Kidney epithelial cell (primary cell): ENCODE data around the gene MLYCD. TPM values are rescaled to one million over a fixed set of nuclear protein-coding genes. Genes with fewer than 3 reads are reported as not detected.

Source experiments
- DNase-seq: peaks from one replicate; pipeline ENCODE4 v3.0.0-alpha.2; 2010; ENCODE audit warnings: low read depth
- H3K27me3 ChIP-seq: 2 replicates; pipeline ENCODE4 v1.6.0; 2011; ENCODE audit warnings: low read length; ENCODE audit not compliant: control insufficient read depth, insufficient read depth
- H3K36me3 ChIP-seq: 2 replicates; pipeline ENCODE4 v1.5.1; 2011; ENCODE audit warnings: low read length; ENCODE audit not compliant: control insufficient read depth, insufficient read depth
- H3K4me3 ChIP-seq: 2 replicates; pipeline ENCODE4 v1.5.1; 2011; ENCODE audit warnings: low read depth, mild to moderate bottlenecking, control low read depth, low read length
- total RNA-seq: library from RNA; depleted of rRNA; stranded (reverse); fragments of >200 nt; gene quantifications from 2 replicates; pipeline ENCODE4 v1.2.3, GENCODE V29; 2015
- TF ChIP-seq, protein P1 (sequence below): IDR thresholded peaks from 2 replicates; pipeline ENCODE4 v1.5.1; 2011; ENCODE audit warnings: mild to moderate bottlenecking, moderate library complexity, low read length, control low read depth, inconsistent platforms; ENCODE audit not compliant: insufficient read depth, poor library complexity, severe bottlenecking

The MLYCD gene
- total RNA-seq, 1 donor from 2014 or later, result 3.5 TPM

DNA sequence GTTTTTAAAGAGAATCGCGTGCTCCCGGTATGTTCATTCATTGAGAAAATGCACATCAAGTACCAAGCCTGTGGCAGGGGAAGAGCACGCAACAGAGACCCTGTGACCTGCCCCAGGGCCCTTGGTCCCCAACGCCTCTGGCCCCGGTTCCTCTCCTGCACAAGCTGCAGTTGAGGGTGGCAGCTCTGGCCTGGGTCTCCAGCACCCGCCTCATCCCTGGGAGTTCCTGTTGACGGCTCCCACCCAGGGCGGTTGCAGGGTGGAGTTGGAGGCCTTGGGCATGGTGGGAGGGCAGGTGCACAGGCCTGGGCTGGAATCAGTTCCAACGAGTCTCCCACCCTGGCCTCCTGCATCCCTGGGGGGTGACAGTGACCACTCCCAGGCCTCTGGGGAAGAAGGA, 74.2 kb downstream of the MLYCD start:
- TF ChIP-seq, protein P1, sequence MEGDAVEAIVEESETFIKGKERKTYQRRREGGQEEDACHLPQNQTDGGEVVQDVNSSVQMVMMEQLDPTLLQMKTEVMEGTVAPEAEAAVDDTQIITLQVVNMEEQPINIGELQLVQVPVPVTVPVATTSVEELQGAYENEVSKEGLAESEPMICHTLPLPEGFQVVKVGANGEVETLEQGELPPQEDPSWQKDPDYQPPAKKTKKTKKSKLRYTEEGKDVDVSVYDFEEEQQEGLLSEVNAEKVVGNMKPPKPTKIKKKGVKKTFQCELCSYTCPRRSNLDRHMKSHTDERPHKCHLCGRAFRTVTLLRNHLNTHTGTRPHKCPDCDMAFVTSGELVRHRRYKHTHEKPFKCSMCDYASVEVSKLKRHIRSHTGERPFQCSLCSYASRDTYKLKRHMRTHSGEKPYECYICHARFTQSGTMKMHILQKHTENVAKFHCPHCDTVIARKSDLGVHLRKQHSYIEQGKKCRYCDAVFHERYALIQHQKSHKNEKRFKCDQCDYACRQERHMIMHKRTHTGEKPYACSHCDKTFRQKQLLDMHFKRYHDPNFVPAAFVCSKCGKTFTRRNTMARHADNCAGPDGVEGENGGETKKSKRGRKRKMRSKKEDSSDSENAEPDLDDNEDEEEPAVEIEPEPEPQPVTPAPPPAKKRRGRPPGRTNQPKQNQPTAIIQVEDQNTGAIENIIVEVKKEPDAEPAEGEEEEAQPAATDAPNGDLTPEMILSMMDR, result no peak
- no peaks in the 10 kb centered on the region for H3K36me3 ChIP-seq
- H3K27me3 ChIP-seq, result peaks cover 40% of the 10 kb centered on the region
- no peak for DNase-seq
- no peak overlapping the region for H3K4me3 ChIP-seq

DNA sequence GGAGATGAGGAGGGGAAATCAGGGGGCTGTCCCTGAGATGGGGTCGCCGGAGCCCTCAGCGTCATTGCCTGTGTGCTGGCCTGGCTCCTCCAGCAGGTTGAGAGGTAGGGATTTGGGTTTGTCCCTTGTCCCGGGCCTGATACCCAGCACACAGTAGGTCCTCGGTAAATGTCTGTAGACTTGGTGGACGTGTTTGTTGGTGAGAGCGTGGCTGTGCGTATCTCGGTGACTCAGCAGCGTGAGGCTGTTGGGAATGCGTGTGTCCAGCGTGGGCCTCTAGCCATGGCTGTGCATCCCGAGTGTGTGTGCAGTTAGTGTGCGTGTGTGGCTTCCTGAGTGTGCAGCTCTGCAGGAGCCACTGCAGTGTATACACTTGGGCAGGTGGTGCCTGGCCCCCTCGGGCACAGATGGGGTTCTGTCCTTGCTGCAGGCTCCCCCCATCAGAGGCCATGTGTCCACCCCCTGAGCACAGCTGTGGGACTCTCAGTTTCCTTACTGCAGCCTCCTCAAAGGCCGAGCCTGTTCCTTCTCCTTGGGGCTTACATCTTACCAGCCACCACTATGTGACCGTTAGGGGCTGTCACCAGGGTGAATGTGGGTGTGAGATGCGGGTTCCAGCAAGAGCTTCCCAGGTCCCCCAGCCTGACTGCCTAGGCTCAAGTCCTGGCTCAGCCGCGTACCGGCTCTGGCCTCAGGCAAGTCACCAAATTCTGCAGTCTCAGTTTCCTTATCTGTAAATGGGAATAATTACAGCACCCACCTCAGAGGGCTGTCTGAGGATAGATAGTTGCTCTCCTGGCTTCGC, 74.9 kb downstream of the MLYCD start:
- no peak for DNase-seq
- Histone ChIP-seq H3K36me3 (no peaks in the 10 kb centered on the region), H3K27me3 (peaks cover 39% of the 10 kb centered on the region), H3K4me3 (no peak overlapping the region)
- TF ChIP-seq, protein P1, result no peak

DNA sequence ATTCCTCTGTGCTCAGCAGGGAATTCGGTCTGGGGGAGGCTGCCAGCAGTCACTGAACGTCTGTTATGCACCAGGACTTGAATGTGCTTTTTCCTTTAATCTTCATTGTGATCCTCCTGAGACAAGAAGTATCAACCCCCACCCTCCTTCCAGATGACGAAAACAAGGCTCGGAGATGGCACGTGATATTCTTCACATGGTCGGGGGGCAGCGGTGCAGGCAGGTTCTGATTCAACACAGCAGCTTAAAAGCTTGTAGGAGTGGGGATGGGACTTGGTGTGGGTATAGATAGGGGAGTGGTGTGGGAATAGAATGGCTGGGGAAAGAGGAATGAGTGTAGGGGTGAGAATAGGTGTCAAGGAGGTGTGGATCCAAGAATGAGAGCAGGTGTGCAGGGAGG, 75.6 kb downstream of the MLYCD start:
- TF ChIP-seq, protein P1, result no peak
- H3K4me3 ChIP-seq, result no peak overlapping the region
- peaks cover 33% of the 10 kb centered on the region for H3K27me3 ChIP-seq
- DNase-seq, result no peak
- no peaks in the 10 kb centered on the region for H3K36me3 ChIP-seq

DNA sequence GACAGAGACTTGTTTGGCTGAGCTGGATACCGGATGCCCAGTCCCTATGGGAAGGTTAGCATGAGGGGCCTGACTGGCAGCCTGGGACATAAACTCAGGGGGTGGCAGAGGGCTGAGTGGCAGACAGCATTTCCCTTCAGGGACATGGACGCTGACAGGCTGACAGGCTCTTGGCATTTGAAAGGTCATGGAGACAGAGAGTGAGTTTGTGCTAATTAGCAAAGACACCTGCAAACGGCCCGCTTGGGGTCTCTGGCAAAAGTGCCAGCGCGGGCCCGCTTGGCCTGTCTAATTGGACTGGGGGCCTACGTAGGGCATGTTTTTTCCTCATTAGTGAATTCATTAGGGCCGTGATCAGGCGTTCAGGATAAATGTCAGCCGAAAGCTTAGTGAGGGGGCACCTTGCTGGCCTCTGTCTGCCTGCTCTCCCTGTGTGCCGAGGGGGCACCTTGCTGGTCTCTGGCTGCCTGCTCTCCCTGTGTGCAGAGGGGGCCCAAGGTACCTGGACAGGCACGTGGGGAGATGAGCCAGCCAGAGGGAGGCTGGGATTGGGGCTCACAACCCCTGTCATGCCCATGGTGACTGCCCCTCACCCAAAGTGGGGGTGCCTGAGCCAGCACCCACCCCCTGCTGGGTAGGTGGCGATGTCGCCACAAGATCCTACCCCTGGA, 76.8 kb downstream of the MLYCD start:
- H3K4me3 ChIP-seq, result no peak overlapping the region
- DNase-seq, result no peak
- no peaks in the 10 kb centered on the region for H3K36me3 ChIP-seq
- peaks cover 21% of the 10 kb centered on the region for H3K27me3 ChIP-seq
- TF ChIP-seq, protein P1, result no peak

Other genes with a start within 250 kb of the MLYCD start
- 22.0 and 22.1 TPM in 2 replicates for gene HSBP1, start 91.1 kb upstream of the MLYCD start, total RNA-seq
- gene OSGIN1, start 54.1 kb downstream of the MLYCD start, total RNA-seq, result 4.4 and 8.0 TPM in 2 replicates
- gene NECAB2, start 69.1 kb downstream of the MLYCD start, total RNA-seq, result not detected in 2 replicates
- gene SLC38A8, start 143.7 kb downstream of the MLYCD start, total RNA-seq, result not detected in 2 replicates
- 70.9 and 86.5 TPM in 2 replicates for gene MBTPS1, start 217.8 kb downstream of the MLYCD start, total RNA-seq
- gene HSDL1, start 246.1 kb downstream of the MLYCD start, total RNA-seq, result 35.8 and 37.9 TPM in 2 replicates
- gene DNAAF1, start 246.2 kb downstream of the MLYCD start, total RNA-seq, result not detected in 2 replicates